ENCODE data around the gene VPS35L. TPM values are rescaled to one million over a fixed set of nuclear protein-coding genes. Genes with fewer than 3 reads are reported as not detected.
"Not testable (repeated sequence)": the region's sequence is repeated elsewhere in the genome, so short reads cannot be mapped to it uniquely, and the experiment has no call there.

The VPS35L gene
- total RNA-seq, 1 donor from 2014 or later: 37.6 TPM

DNA sequence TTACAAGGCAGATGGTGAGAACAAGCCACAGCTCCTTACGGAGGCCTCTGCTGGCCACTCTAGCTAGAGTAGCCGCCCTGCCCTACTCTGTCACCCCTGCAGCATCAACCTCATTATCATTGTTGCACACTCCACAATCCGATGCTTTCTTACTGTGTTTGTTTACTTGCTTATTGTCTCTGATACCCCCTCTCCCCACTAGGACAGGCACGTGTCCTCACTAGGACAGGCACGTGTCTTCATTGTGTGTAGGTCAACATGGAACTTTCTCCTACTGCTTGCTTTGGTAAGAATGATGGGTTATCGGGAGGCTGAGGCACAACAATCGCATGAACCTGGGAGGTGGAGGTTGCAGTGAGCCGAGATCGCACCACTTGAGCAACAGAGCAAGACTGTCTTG lies 98.6 kb downstream of the VPS35L start:
- DNase-seq (ENCODE audit: low spot score): no peak

DNA sequence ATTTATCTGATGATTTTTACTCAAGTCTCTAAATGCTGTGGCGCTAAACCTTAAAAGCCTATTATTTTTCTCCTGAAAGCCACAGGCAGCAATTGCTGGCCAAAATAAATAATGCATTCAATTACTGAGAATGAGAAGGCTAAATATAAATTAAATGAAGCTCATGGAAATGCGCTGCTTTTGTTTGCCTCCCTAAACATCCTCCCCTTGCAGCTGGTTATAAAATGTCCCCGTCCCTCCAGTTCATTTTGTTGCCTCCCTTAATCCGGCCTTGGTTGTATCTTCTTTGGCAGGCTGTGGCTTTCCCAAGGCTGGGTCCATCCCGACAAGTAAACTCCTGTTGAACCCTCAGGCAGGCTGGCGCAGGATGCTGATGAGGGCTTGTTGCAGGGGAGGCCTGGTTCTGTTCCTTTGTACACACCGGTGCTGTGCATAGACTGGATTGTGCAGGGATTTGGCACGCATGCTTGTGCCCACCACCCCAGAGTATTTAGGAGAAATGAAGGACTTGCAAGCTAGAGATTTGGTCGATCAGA lies 99.8 kb downstream of the VPS35L start:
- DNase-seq (ENCODE audit: low spot score): no peak

DNA sequence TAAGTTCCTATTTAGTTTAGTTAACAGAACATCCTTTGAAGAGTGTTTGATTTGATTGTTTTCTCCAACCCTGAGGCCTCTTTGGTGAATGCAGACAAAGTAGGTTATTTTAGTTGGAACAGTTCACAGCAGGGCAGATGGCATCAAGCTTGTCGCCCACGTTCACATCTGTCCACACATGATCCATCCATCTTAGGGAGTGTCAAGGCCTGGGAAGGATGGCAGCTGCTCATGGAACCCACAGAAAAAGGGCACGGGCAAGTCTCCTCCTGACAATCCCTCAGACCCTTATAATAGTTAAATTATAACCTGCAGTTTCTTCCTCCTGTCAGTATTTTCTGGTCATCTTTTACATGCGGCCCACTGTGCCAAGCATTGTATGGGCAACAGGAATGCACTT lies 102.3 kb downstream of the VPS35L start:
- no peak for DNase-seq (ENCODE audit: low spot score)

GRCh38 chr16:19659554-19659953 lies 104.1 kb downstream of the VPS35L start:
- no peak for DNase-seq (ENCODE audit: low spot score)

- no peak for DNase-seq (ENCODE audit: low spot score)
These were observed 104.9 kb downstream of the VPS35L start for GRCh38 chr16:19660432-19660831.

DNA sequence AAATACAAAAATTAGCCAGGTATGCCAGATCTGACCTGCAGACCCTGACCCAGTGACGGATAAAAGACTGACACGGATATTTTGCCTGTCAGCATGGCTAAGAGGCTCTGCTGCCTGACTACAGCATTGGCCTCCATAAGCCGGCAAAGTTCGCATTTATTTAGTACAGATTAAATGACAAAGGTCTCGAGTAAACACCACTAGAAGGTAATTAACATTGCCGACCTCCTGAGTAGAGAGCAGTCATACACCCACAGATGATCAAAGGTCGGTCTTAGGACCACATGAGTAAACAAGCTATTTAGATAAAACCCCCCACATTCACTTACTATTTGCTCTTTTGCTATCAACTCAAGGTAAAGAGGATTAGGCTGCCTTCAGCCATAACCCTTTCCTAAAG lies 106.8 kb downstream of the VPS35L start:
- no peak for DNase-seq (ENCODE audit: low spot score)

GRCh38 chr16:19664166-19664565 lies 108.7 kb downstream of the VPS35L start:
- no peak for DNase-seq (ENCODE audit: low spot score)

DNA sequence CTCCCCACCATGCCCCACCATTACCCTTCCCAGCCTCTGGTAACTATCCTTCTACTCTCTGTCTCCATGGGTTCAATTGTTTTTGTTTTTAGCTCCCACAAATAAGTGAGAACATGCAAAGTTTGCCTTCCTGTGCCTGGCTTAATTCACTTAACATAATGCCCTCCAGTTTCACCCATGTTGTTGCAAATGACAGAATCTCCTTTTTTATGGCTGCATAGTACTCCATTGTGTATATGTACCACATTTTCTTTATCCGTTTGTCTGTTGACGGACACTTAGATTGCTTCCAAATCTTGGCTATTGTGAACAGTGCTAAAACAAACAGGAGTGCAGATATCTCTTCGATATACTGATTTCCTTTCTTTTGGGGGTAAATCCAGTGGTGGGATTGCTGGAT lies 109.8 kb downstream of the VPS35L start:
- DNase-seq (ENCODE audit: low spot score): not testable (repeated sequence)

GRCh38 chr16:19666477-19666876 lies 111.0 kb downstream of the VPS35L start:
- no peak for DNase-seq (ENCODE audit: low spot score)

GRCh38 chr16:19672378-19672777 lies 116.9 kb downstream of the VPS35L start:
- no peak for DNase-seq (ENCODE audit: low spot score)

DNA sequence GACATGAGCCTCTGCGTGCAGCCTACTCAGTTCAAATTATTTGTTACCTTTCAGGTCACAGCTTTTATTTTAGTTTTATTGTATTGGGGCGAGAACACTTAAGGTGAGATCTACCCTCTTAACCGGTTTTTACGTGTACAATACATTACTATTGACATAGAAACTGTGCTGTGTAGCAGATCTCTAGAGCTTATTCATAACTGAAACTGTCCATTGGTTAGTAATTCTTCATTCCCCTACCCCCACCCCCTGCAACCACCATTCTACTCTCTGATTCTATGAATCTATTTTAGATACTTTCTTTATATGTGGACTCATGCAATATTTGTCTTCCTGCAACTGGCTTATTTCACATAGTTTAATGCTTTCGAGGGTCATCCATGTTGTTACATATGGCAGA lies 119.0 kb downstream of the VPS35L start:
- no peak for DNase-seq (ENCODE audit: low spot score)

DNA sequence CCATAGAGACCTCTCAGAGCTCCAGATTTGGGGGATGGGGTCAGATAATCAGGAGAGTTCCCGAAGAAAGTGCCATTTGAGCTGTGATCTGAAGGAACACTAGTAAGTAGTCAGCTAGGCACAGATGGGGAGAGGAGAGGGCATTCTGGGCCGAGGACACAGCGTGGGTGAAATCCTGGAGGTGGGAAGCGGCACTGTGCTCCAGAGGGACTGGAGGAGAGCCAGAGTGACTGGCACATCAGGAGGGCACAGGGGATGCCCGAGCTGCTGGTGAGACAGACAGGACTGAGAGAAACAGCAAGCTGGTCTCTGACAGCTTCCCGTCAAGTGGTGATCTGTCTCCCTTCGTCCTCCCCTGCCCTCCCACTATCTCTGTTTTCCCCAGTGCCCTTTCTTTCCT lies 121.9 kb downstream of the VPS35L start:
- DNase-seq (ENCODE audit: low spot score): no peak

- no peak for DNase-seq (ENCODE audit: low spot score)
These were observed 123.3 kb downstream of the VPS35L start for GRCh38 chr16:19678804-19679203.

DNA sequence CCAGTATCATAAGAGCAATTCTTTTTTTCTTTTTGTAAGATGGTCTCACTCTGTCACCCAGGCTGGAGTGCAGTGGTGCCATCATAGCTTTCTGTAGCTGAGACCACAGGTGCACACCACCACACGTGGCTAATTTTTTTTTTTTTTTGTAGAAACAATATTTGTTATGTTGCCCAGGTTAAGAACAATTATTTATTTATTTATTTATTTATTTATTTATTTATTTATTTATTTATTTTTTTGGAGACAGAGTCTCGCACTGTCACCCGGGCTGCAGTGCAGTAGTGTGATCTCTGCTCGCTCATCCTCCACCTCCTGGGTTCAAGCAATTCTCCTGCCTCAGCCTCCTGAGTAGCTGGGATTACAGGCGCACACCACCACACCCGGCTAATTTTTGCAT lies 123.8 kb downstream of the VPS35L start:
- DNase-seq (ENCODE audit: low spot score): not testable (repeated sequence)

DNA sequence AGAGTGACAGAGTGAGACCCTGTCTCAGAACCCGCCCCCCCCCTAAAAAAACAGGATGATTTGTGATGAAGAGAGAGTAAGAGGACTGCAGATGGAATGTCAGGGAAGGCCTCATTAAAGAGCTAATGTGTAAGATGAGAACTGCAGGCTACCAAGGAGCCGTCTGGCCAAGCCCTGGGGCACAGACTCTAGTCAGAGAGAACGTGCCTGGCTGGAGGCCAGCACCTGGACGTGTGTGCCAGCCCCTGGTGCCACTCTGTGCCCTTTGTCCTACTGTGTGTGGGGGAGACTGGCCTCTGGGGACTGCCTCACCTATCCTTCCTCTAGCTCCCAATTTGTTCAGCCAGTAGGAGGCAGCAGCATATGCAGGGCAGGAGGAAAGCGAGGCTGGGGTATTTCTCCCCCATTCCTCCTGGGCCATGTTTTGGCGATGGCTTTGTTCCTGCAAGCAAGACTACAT lies 125.4 kb downstream of the VPS35L start:
- DNase-seq (ENCODE audit: low spot score): no peak

DNA sequence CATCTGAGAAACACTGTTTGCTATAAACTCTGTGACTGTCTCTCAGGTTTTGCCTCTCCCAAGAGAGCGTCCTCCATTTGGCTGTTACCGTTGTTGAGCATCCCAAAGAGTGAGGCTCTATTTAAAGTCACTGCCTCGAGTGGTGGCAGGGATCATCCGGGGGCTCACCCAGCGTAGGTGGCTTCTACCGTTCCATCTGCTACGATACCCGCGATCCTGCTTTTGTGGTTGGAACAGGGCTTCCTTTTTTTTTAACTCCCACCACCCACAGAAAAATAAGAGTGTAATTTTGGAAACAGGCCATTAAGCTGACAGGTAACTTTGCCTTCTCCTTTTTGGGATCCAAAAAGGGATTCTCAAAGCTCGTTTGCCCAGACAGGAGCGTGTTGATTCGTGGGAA lies 126.1 kb downstream of the VPS35L start:
- no peak for DNase-seq (ENCODE audit: low spot score)

DNA sequence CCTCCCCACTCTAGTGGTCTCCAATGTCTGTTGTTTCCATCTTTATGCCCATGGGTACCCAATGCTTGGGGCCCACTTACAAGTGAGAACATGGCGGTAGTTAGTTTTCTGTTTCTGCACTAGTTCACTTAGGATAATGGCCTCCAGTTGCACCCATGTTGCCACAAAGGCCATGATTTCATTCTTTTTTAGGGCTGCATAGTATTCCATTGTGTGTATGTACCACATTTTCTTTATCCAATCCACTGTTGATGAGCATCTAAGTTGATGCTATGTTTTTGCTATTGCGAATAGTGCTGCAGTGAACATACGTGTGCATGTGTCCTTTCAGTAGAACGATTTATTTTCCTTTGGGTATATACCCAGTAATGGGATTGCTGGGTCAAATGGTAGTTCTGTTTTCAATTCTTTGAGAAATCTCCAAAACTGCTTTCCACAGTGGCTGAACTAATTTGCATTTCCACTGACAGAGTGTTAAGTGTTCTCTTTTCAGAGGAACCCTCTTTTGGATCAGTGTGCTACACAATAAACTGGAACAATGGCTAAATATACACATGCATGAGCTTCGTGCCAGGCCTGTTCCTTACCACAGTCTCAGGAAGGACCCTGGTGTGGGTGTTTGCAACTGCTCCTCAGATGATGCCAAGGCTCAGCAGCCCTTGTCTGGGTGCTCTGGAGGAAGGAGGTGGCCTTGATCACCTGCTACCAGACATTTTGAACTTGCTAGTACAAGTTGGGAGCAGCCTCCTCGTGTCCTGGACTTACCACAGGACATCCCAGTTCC lies 128.1 kb downstream of the VPS35L start:
- DNase-seq (ENCODE audit: low spot score): no peak

- no peak for DNase-seq (ENCODE audit: low spot score)
These were observed 129.7 kb downstream of the VPS35L start for GRCh38 chr16:19685176-19685575.

DNA sequence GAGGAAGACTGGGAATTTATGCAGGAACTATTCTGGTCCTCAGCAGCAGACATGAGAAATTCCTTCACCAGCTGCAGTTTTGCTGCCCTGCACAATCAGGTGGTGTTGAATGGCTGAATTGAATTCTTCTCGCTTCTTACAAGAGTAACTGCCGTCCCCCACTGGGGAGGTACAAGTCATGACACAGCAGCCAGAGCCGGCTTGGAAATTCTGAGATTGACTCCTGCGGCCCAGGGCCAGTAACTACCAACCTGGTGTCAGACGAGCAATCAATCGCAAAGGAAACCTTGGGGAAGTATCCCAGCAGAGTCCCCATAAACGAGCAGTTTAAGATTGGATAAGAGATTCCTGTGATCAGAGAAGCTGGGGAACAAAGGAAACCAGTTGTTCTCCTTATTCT lies 131.8 kb downstream of the VPS35L start:
- DNase-seq (ENCODE audit: low spot score): no peak

GRCh38 chr16:19688396-19689024 lies 133.0 kb downstream of the VPS35L start:
- DNase-seq (ENCODE audit: low spot score): no peak

GRCh38 chr16:19689342-19689741 lies 133.8 kb downstream of the VPS35L start:
- no peak for DNase-seq (ENCODE audit: low spot score)

GRCh38 chr16:19690196-19690595 lies 134.7 kb downstream of the VPS35L start:
- no peak for DNase-seq (ENCODE audit: low spot score)

- no peak for DNase-seq (ENCODE audit: low spot score)
These were observed 135.7 kb downstream of the VPS35L start for GRCh38 chr16:19691161-19691711.
